T-helper 2 cell treated with Interferon-gamma antibody and Interleukin-4, amounts not matched to agents 5 μg/mL and 100 μg/mL, for 36 hours (primary cell): ENCODE results near the gene NT5DC1.

Experiments used
- DNase-seq: peaks from one replicate; pipeline ENCODE4 v3.0.0; 2021; ENCODE audit warnings: low spot score
- H3K27ac Mint-ChIP-seq: one replicate; pipeline ENCODE4 v1.8.0; 2021; ENCODE audit warnings: mild to moderate bottlenecking, mixed read lengths
- H3K27me3 Mint-ChIP-seq: one replicate; pipeline ENCODE4 v1.8.0; 2021; ENCODE audit warnings: low read depth, mixed read lengths
- H3K36me3 Mint-ChIP-seq: one replicate; pipeline ENCODE4 v1.8.0; 2021; ENCODE audit warnings: low read depth, mixed read lengths
- H3K4me1 Mint-ChIP-seq: one replicate; pipeline ENCODE4 v1.8.0; 2021; ENCODE audit warnings: low read depth, mixed read lengths
- H3K4me3 Mint-ChIP-seq: one replicate; pipeline ENCODE4 v1.8.0; 2022; ENCODE audit warnings: mild to moderate bottlenecking, moderate library complexity, mixed read lengths
- H3K9me3 Mint-ChIP-seq: one replicate; pipeline ENCODE4 v1.8.0; 2021; ENCODE audit warnings: mixed read lengths

The NT5DC1 gene

GRCh38 chr6:116168148-116168547 lies 67.5 kb downstream of the NT5DC1 start:
- Mint-ChIP-seq H3K36me3 (peaks cover 7% of the 10 kb centered on the region), H3K4me1 (no peaks in the 10 kb centered on the region), H3K4me3 (no peak overlapping the region), H3K9me3 (peaks cover 24% of the 10 kb centered on the region), H3K27me3 (no peaks in the 10 kb centered on the region), H3K27ac (no peak overlapping the region)
- DNase-seq = no peak

GRCh38 chr6:116169880-116170279 lies 69.2 kb downstream of the NT5DC1 start:
- Mint-ChIP-seq H3K4me1 (no peaks in the 10 kb centered on the region), H3K36me3 (peaks cover 8% of the 10 kb centered on the region), H3K4me3 (no peak overlapping the region), H3K9me3 (peaks cover 17% of the 10 kb centered on the region), H3K27me3 (no peaks in the 10 kb centered on the region), H3K27ac (no peak overlapping the region)
- no peak for DNase-seq

- DNase-seq = no peak
- Mint-ChIP-seq H3K4me3 (no peak overlapping the region), H3K27me3 (no peaks in the 10 kb centered on the region), H3K27ac (no peak overlapping the region), H3K36me3 (peaks cover 10% of the 10 kb centered on the region), H3K9me3 (peaks cover 19% of the 10 kb centered on the region), H3K4me1 (no peaks in the 10 kb centered on the region)
Measured at GRCh38 chr6:116170358-116171057, 69.9 kb downstream of the NT5DC1 start.

- Mint-ChIP-seq H3K27me3 (no peaks in the 10 kb centered on the region), H3K9me3 (peaks cover 18% of the 10 kb centered on the region), H3K4me3 (no peak overlapping the region), H3K36me3 (peaks cover 12% of the 10 kb centered on the region), H3K27ac (no peak overlapping the region), H3K4me1 (no peaks in the 10 kb centered on the region)
- DNase-seq = no peak
Measured at GRCh38 chr6:116173928-116174327, 73.3 kb downstream of the NT5DC1 start.

GRCh38 chr6:116175344-116175743 lies 74.7 kb downstream of the NT5DC1 start:
- DNase-seq = no peak
- H3K9me3 Mint-ChIP-seq = peaks cover 18% of the 10 kb centered on the region
- no peak overlapping the region for H3K27ac Mint-ChIP-seq
- H3K27me3 Mint-ChIP-seq = no peaks in the 10 kb centered on the region
- no peaks in the 10 kb centered on the region for H3K4me1 Mint-ChIP-seq
- no peak overlapping the region for H3K4me3 Mint-ChIP-seq
- peaks cover 12% of the 10 kb centered on the region for H3K36me3 Mint-ChIP-seq

GRCh38 chr6:116176596-116176995 lies 75.9 kb downstream of the NT5DC1 start:
- Mint-ChIP-seq H3K27me3 (no peaks in the 10 kb centered on the region), H3K27ac (no peak overlapping the region), H3K36me3 (peaks cover 12% of the 10 kb centered on the region), H3K4me1 (no peaks in the 10 kb centered on the region), H3K9me3 (peaks cover 18% of the 10 kb centered on the region), H3K4me3 (no peak overlapping the region)
- DNase-seq = no peak

- H3K27ac Mint-ChIP-seq = no peak overlapping the region
- H3K36me3 Mint-ChIP-seq = peaks cover 8% of the 10 kb centered on the region
- H3K4me3 Mint-ChIP-seq = no peak overlapping the region
Measured at GRCh38 chr6:116180375-116180774, 79.7 kb downstream of the NT5DC1 start.

GRCh38 chr6:116189472-116189871 lies 88.8 kb downstream of the NT5DC1 start:
- H3K36me3 Mint-ChIP-seq = no peaks in the 10 kb centered on the region
- no peak for DNase-seq
- no peak overlapping the region for H3K27ac Mint-ChIP-seq
- H3K4me1 Mint-ChIP-seq = no peaks in the 10 kb centered on the region
- H3K9me3 Mint-ChIP-seq = no peaks in the 10 kb centered on the region
- H3K4me3 Mint-ChIP-seq = no peak overlapping the region
- no peaks in the 10 kb centered on the region for H3K27me3 Mint-ChIP-seq

More at GRCh38 chr6:116180375-116180774, 79.7 kb downstream of the NT5DC1 start:
- Mint-ChIP-seq H3K4me1 (no peaks in the 10 kb centered on the region), H3K27me3 (no peaks in the 10 kb centered on the region), H3K9me3 (peaks cover 8% of the 10 kb centered on the region)
- no peak for DNase-seq

GRCh38 chr6:116190550-116190949 lies 89.9 kb downstream of the NT5DC1 start:
- no peaks in the 10 kb centered on the region for H3K36me3 Mint-ChIP-seq
- no peak for DNase-seq

GRCh38 chr6:116191881-116192280 lies 91.2 kb downstream of the NT5DC1 start:
- Mint-ChIP-seq H3K9me3 (no peaks in the 10 kb centered on the region), H3K27me3 (no peaks in the 10 kb centered on the region), H3K27ac (no peak overlapping the region), H3K36me3 (no peaks in the 10 kb centered on the region), H3K4me3 (no peak overlapping the region), H3K4me1 (no peaks in the 10 kb centered on the region)
- DNase-seq = no peak

More at GRCh38 chr6:116190550-116190949, 89.9 kb downstream of the NT5DC1 start:
- no peak overlapping the region for H3K27ac Mint-ChIP-seq
- no peaks in the 10 kb centered on the region for H3K27me3 Mint-ChIP-seq
- no peak overlapping the region for H3K4me3 Mint-ChIP-seq
- H3K4me1 Mint-ChIP-seq = no peaks in the 10 kb centered on the region
- no peaks in the 10 kb centered on the region for H3K9me3 Mint-ChIP-seq

- Mint-ChIP-seq H3K27me3 (no peaks in the 10 kb centered on the region), H3K4me1 (no peaks in the 10 kb centered on the region), H3K4me3 (no peak overlapping the region), H3K9me3 (no peaks in the 10 kb centered on the region), H3K27ac (no peak overlapping the region), H3K36me3 (no peaks in the 10 kb centered on the region)
- no peak for DNase-seq
Measured at GRCh38 chr6:116192786-116193185, 92.1 kb downstream of the NT5DC1 start.

- no peak for DNase-seq
- no peaks in the 10 kb centered on the region for H3K4me1 Mint-ChIP-seq
Measured at GRCh38 chr6:116196841-116197240, 96.2 kb downstream of the NT5DC1 start.

GRCh38 chr6:116200619-116201249 lies 100.1 kb downstream of the NT5DC1 start:
- no peak for DNase-seq
- Mint-ChIP-seq H3K27ac (no peak overlapping the region), H3K27me3 (no peaks in the 10 kb centered on the region), H3K4me1 (no peaks in the 10 kb centered on the region), H3K9me3 (no peaks in the 10 kb centered on the region), H3K4me3 (no peak overlapping the region), H3K36me3 (no peaks in the 10 kb centered on the region)

More at GRCh38 chr6:116196841-116197240, 96.2 kb downstream of the NT5DC1 start:
- no peak overlapping the region for H3K27ac Mint-ChIP-seq
- no peak overlapping the region for H3K4me3 Mint-ChIP-seq
- no peaks in the 10 kb centered on the region for H3K9me3 Mint-ChIP-seq
- H3K36me3 Mint-ChIP-seq = no peaks in the 10 kb centered on the region
- H3K27me3 Mint-ChIP-seq = no peaks in the 10 kb centered on the region

- no peak overlapping the region for H3K27ac Mint-ChIP-seq
- no peaks in the 10 kb centered on the region for H3K36me3 Mint-ChIP-seq
- no peaks in the 10 kb centered on the region for H3K27me3 Mint-ChIP-seq
- H3K9me3 Mint-ChIP-seq = no peaks in the 10 kb centered on the region
- H3K4me1 Mint-ChIP-seq = no peaks in the 10 kb centered on the region
- DNase-seq = no peak
- H3K4me3 Mint-ChIP-seq = no peak overlapping the region
Measured at GRCh38 chr6:116201538-116201937, 100.9 kb downstream of the NT5DC1 start.
